ENCODE data around the gene MED13L.

Gene MED13L

GRCh38 chr12:116087962-116088361, 189.5 kb downstream of the MED13L start:
- DNase-seq (ENCODE audit: insufficient read length, low spot score) (no peak), FAIRE-seq (no peak)
- TF ChIP-seq CTCF (IDR thresholded peaks at IDR 0.05; ENCODE audit: insufficient read depth, missing control alignments) = no peak

- DNase-seq (ENCODE audit: insufficient read length, low spot score) (no peak), FAIRE-seq (no peak)
- TF ChIP-seq CTCF (IDR thresholded peaks at IDR 0.05; ENCODE audit: insufficient read depth, missing control alignments) = no peak
Observed at GRCh38 chr12:116087399-116087798, 190.1 kb downstream of the MED13L start.

GRCh38 chr12:116080415-116080814, 197.1 kb downstream of the MED13L start:
- FAIRE-seq (no peak), DNase-seq (ENCODE audit: insufficient read length, low spot score) (no peak)
- TF ChIP-seq CTCF (IDR thresholded peaks at IDR 0.05; ENCODE audit: insufficient read depth, missing control alignments) = no peak

- no peak for TF ChIP-seq CTCF (IDR thresholded peaks at IDR 0.05; ENCODE audit: insufficient read depth, missing control alignments)
- FAIRE-seq (no peak), DNase-seq (ENCODE audit: insufficient read length, low spot score) (no peak)
Observed at GRCh38 chr12:116078396-116078795, 199.1 kb downstream of the MED13L start.

GRCh38 chr12:116077431-116077830, 200.1 kb downstream of the MED13L start:
- FAIRE-seq = no peak
- TF ChIP-seq CTCF (IDR thresholded peaks at IDR 0.05; ENCODE audit: insufficient read depth, missing control alignments) = no peak
- DNase-seq (ENCODE audit: insufficient read length, low spot score) = no peak

GRCh38 chr12:116076399-116076798, 201.1 kb downstream of the MED13L start:
- DNase-seq (ENCODE audit: insufficient read length, low spot score) (no peak), FAIRE-seq (no peak)
- TF ChIP-seq CTCF (IDR thresholded peaks at IDR 0.05; ENCODE audit: insufficient read depth, missing control alignments) = no peak

GRCh38 chr12:116074686-116075085, 202.8 kb downstream of the MED13L start:
- no peak for DNase-seq (ENCODE audit: insufficient read length, low spot score)
- no peak for FAIRE-seq
- no peak for TF ChIP-seq CTCF (IDR thresholded peaks at IDR 0.05; ENCODE audit: insufficient read depth, missing control alignments)
